ENCODE data around the gene CDKAL1.

Gene CDKAL1

DNA sequence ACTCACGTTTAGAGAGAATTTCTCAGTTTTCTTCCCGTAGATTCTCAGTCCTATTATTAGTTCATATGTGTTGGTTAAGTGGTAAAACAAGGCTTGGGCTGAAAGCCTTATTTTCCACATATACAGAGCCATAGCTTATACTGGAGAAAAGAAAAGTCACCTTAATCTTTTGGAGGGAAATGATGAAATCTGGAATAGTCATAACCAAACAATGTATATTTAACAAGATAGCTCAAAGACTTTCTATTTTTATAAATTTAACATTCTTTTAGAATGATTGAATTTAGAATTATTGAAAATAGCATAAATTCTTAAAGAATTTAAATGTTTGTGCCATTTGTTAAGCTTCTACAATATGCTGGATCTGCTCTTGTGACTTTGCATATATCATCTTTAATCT, 85.8 kb downstream of the CDKAL1 start:
- no peak overlapping the region for H2AFZ ChIP-seq (ENCODE audit: low read depth, low read length)

DNA sequence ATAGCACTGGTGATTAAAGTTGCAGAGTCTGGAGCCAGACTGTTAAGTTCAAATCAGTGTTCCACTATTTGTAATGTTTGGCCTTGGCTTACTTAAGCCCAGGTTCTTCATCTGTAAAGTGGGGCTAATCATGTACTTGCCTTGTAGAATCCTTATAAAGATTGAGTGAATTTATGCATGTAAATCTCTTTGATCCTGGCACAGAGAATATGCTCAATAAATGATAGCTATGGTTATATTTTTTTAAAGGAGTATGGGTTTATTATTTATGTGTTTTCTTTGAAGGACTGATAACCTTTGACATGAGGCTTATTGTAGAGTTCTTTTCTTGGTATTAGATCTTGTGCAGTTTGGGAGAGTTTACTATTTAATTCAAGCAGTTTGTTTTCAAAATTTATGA, 89.5 kb downstream of the CDKAL1 start:
- Histone ChIP-seq H3K4me1 (ENCODE audit: insufficient read depth, low read length) (peaks cover 8% of the 10 kb centered on the region), H3K79me2 (ENCODE audit: insufficient read depth, low read length) (0 out of 2 replicates have a peak, but pooled peaks cover 6% of the 10 kb centered on the region), H4K20me1 (ENCODE audit: insufficient read depth, low read length) (no peaks in the 10 kb centered on the region), H2AFZ (ENCODE audit: low read depth, low read length) (no peak overlapping the region), H3K4me3 (ENCODE audit: low read depth in 1 of 2, low read length in 2 of 2) (no peak overlapping the region), H3K36me3 (ENCODE audit: insufficient read depth, low read length) (no peaks in the 10 kb centered on the region), H3K27me3 (ENCODE audit: insufficient read depth, low read length, poor library complexity) (no peaks in the 10 kb centered on the region), H3K9ac (ENCODE audit: low read depth, low read length) (no peak overlapping the region), H3K9me3 (ENCODE audit: insufficient read depth, low read length, severe bottlenecking) (no peaks in the 10 kb centered on the region), H3K4me2 (ENCODE audit: insufficient read depth, low read length) (no peak overlapping the region), H3K27ac (ENCODE audit: low read length) (no peak overlapping the region)
- ATAC-seq (ENCODE audit: insufficient read depth, low read depth) (no peak), DNase-seq (no peak)
- TF ChIP-seq CTCF (IDR thresholded peaks at IDR 0.05; ENCODE audit: borderline replicate concordance, extremely low read depth, low read length, poor library complexity, severe bottlenecking) (no peak), EZH2 (IDR thresholded peaks at IDR 0.05; ENCODE audit: borderline replicate concordance, low read depth, low read length, severe bottlenecking) (no peak)

More for the DNA sequence above, 85.8 kb downstream of the CDKAL1 start:
- Histone ChIP-seq H3K36me3 (ENCODE audit: insufficient read depth, low read length) (no peaks in the 10 kb centered on the region), H3K4me3 (ENCODE audit: low read depth in 1 of 2, low read length in 2 of 2) (no peak overlapping the region), H3K27ac (ENCODE audit: low read length) (no peak overlapping the region), H3K4me1 (ENCODE audit: insufficient read depth, low read length) (peaks cover 30% of the 10 kb centered on the region), H3K79me2 (ENCODE audit: insufficient read depth, low read length) (0 out of 2 replicates have a peak, but pooled peaks cover 8% of the 10 kb centered on the region), H3K27me3 (ENCODE audit: insufficient read depth, low read length, poor library complexity) (no peaks in the 10 kb centered on the region), H3K9me3 (ENCODE audit: insufficient read depth, low read length, severe bottlenecking) (no peaks in the 10 kb centered on the region), H4K20me1 (ENCODE audit: insufficient read depth, low read length) (no peaks in the 10 kb centered on the region), H3K9ac (ENCODE audit: low read depth, low read length) (no peak overlapping the region), H3K4me2 (ENCODE audit: insufficient read depth, low read length) (no peak overlapping the region)
- DNase-seq: no peak
- no peak for ATAC-seq (ENCODE audit: insufficient read depth, low read depth)
- no peak for TF ChIP-seq EZH2 (IDR thresholded peaks at IDR 0.05; ENCODE audit: borderline replicate concordance, low read depth, low read length, severe bottlenecking)
- no peak for TF ChIP-seq CTCF (IDR thresholded peaks at IDR 0.05; ENCODE audit: borderline replicate concordance, extremely low read depth, low read length, poor library complexity, severe bottlenecking)

DNA sequence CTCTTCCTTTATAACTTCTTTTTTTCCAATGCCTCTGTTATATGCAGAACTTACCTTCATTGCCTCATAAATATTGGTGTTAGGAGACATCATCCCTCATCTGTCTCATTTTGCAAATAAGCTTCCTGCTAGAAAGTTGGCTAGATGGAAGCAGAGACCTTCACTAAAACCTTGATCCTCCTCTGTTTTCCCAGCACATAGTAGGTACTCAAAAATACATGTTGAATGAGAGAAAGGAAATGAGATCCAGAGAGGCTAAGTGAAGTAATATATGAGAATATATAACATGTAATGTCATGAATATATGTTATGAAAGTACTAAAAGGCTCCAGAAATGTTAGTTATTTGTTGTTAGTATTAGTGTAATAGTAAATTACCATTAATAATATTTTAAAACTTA, 91.9 kb downstream of the CDKAL1 start:
- H3K79me2 ChIP-seq (ENCODE audit: insufficient read depth, low read length): peaks cover 12% of the 10 kb centered on the region; the same call in 1 of the 2 replicates
- H3K9ac ChIP-seq (ENCODE audit: low read depth, low read length): no peak overlapping the region
- H2AFZ ChIP-seq (ENCODE audit: low read depth, low read length): no peak overlapping the region
- H3K4me1 ChIP-seq (ENCODE audit: insufficient read depth, low read length): peaks cover 8% of the 10 kb centered on the region
- H3K4me2 ChIP-seq (ENCODE audit: insufficient read depth, low read length): no peak overlapping the region
- H3K4me3 ChIP-seq (ENCODE audit: low read depth in 1 of 2, low read length in 2 of 2): no peak overlapping the region
- no peak overlapping the region for H3K27ac ChIP-seq (ENCODE audit: low read length)
- H3K27me3 ChIP-seq (ENCODE audit: insufficient read depth, low read length, poor library complexity): no peaks in the 10 kb centered on the region
- ATAC-seq (ENCODE audit: insufficient read depth, low read depth): no peak
- H3K9me3 ChIP-seq (ENCODE audit: insufficient read depth, low read length, severe bottlenecking): no peaks in the 10 kb centered on the region
- TF ChIP-seq EZH2 (IDR thresholded peaks at IDR 0.05; ENCODE audit: borderline replicate concordance, low read depth, low read length, severe bottlenecking): no peak
- TF ChIP-seq CTCF (IDR thresholded peaks at IDR 0.05; ENCODE audit: borderline replicate concordance, extremely low read depth, low read length, poor library complexity, severe bottlenecking): no peak
- H4K20me1 ChIP-seq (ENCODE audit: insufficient read depth, low read length): no peaks in the 10 kb centered on the region
- no peaks in the 10 kb centered on the region for H3K36me3 ChIP-seq (ENCODE audit: insufficient read depth, low read length)
- no peak for DNase-seq

DNA sequence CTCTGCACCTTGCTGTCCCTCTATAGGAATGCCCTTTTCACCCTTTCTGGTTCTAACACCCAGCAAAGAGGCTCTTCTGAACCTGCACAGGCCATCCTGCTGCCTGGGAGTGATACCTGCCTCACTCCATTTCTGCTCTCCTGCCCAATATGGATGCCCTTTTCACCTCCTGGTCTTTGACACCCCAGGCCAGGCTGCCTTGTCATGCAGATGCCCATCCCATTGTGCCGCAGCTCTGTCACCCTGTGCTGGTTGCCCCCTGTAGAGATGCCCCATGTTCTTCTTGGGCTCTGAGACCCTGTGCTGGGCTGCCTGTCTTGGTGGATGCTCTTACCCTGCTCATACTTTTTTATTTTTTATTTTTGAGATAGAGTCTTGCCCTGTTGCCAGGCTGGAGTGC, 95.3 kb downstream of the CDKAL1 start:
- Histone ChIP-seq H3K27me3 (ENCODE audit: insufficient read depth, low read length, poor library complexity) (no peaks in the 10 kb centered on the region), H3K9ac (ENCODE audit: low read depth, low read length) (no peak overlapping the region), H2AFZ (ENCODE audit: low read depth, low read length) (no peak overlapping the region), H3K4me2 (ENCODE audit: insufficient read depth, low read length) (no peak overlapping the region), H3K27ac (ENCODE audit: low read length) (no peak overlapping the region), H4K20me1 (ENCODE audit: insufficient read depth, low read length) (no peaks in the 10 kb centered on the region), H3K79me2 (ENCODE audit: insufficient read depth, low read length) (peaks cover 16% of the 10 kb centered on the region; the same call in 1 of the 2 replicates), H3K9me3 (ENCODE audit: insufficient read depth, low read length, severe bottlenecking) (no peaks in the 10 kb centered on the region), H3K4me1 (ENCODE audit: insufficient read depth, low read length) (peaks cover 14% of the 10 kb centered on the region), H3K36me3 (ENCODE audit: insufficient read depth, low read length) (no peaks in the 10 kb centered on the region), H3K4me3 (ENCODE audit: low read depth in 1 of 2, low read length in 2 of 2) (no peak overlapping the region)
- TF ChIP-seq EZH2 (IDR thresholded peaks at IDR 0.05; ENCODE audit: borderline replicate concordance, low read depth, low read length, severe bottlenecking) (no peak), CTCF (IDR thresholded peaks at IDR 0.05; ENCODE audit: borderline replicate concordance, extremely low read depth, low read length, poor library complexity, severe bottlenecking) (no peak)
- ATAC-seq (ENCODE audit: insufficient read depth, low read depth) (no peak), DNase-seq (no peak)

All from DND-41 (cell line).